ENCODE results near the gene ELL. TPM values are rescaled to one million over a fixed set of nuclear protein-coding genes. Genes with fewer than 3 reads are reported as not detected.

Gene ELL
- total and polyA plus RNA-seq, 2 donors (not counting 3 experiments of a cell fraction or from before 2014, with no cell fraction given), result 9.9 to 18.2 TPM

- H3K27ac ChIP-seq (ENCODE audit: insufficient read depth, low read depth, low read length), result no peak overlapping the region
- dilution Hi-C loops (cut with MboI; ENCODE audit: extremely low pct_ligation_motif_present, low sequenced_read_pairs) (no loop called here), intact Hi-C loops (cut with micrococcal nuclease) (no loop called here)
- H2AFZ ChIP-seq (ENCODE audit: low read depth, low read length), result no peak overlapping the region
- no peak overlapping the region for H3K4me3 ChIP-seq (replicated peaks in 1 of 3; ENCODE audit: insufficient read depth in 1 of 3, low read depth in 1 of 3, low read length in 3 of 3)
- no peaks in the 10 kb centered on the region for H3K9me1 ChIP-seq (replicated peaks; ENCODE audit: control insufficient read depth, extremely low read depth, insufficient read depth, low read length)
- peaks cover 6 to 58% of the 10 kb centered on the region in 2 experiments for H3K36me3 ChIP-seq (ENCODE audit: control insufficient read depth in 2 of 2, extremely low read depth in 1 of 2, insufficient read depth in 2 of 2, low read length in 2 of 2)
- no peaks in the 10 kb centered on the region for H3K9me3 ChIP-seq (replicated peaks; ENCODE audit: control insufficient read depth, insufficient read depth, low read length)
- no peaks in the 10 kb centered on the region for H3K27me3 ChIP-seq (ENCODE audit: control insufficient read depth in 2 of 2, insufficient read depth in 2 of 2, low read length in 2 of 2)
- no peaks in the 10 kb centered on the region for H3K79me2 ChIP-seq (ENCODE audit: control insufficient read depth, insufficient read depth, low read length)
- H3K4me1 ChIP-seq (ENCODE audit: control insufficient read depth, extremely low read depth, insufficient read depth, low read length), result no peaks in the 10 kb centered on the region
- no peak overlapping the region for H3K4me2 ChIP-seq (ENCODE audit: insufficient read depth, low read length)
- ChIA-PET POLR2A (no interaction called here), CTCF (interaction anchor here (0.6 to 1.3 kb wide), 2 partner anchors 8 to 536 kb away, joined by 3 read pairs; no protein-coding TSS in a partner anchor)
- no peak overlapping the region for H3K9ac ChIP-seq (replicated peaks; ENCODE audit: extremely low read depth, insufficient read depth, low read length)
- DNase-seq (ENCODE audit: low read depth, low spot score) (no peak), FAIRE-seq (no peak)
- H4K20me1 ChIP-seq (replicated peaks; ENCODE audit: control insufficient read depth, extremely low read depth, insufficient read depth, low read length), result no peaks in the 10 kb centered on the region
- TF ChIP-seq FOS (IDR thresholded peaks at IDR 0.05; ENCODE audit: borderline replicate concordance, insufficient read depth, low read length) (no peak), GATA2 (IDR thresholded peaks at IDR 0.05; ENCODE audit: insufficient read depth, insufficient read length, low read depth, low read length) (no peak), POLR2A (IDR thresholded peaks at IDR 0.05; ENCODE audit: low read depth, low read length) (no peak), MAX (IDR thresholded peaks at IDR 0.05; ENCODE audit: insufficient read depth, insufficient read length) (no peak), JUN (IDR thresholded peaks at IDR 0.05; ENCODE audit: borderline replicate concordance, insufficient read depth, insufficient read length, low read depth) (no peak), CTCF (IDR thresholded peaks at IDR 0.05; ENCODE audit: extremely low read depth in 1 of 2, insufficient read depth in 1 of 2, low read depth in 1 of 2, low read length in 2 of 2) (no peak)
- BruUV-seq (replicated peaks), result no TSS peak
These were observed 75.0 kb downstream of the ELL start for GRCh38 chr19:18446811-18447359.
